ENCODE results near the gene GATD1. TPM values are rescaled to one million over a fixed set of nuclear protein-coding genes. Genes with fewer than 3 reads are reported as not detected.

GATD1 gene
- total RNA-seq, 1 experiment from 2014 or later: 83.3 TPM

DNA sequence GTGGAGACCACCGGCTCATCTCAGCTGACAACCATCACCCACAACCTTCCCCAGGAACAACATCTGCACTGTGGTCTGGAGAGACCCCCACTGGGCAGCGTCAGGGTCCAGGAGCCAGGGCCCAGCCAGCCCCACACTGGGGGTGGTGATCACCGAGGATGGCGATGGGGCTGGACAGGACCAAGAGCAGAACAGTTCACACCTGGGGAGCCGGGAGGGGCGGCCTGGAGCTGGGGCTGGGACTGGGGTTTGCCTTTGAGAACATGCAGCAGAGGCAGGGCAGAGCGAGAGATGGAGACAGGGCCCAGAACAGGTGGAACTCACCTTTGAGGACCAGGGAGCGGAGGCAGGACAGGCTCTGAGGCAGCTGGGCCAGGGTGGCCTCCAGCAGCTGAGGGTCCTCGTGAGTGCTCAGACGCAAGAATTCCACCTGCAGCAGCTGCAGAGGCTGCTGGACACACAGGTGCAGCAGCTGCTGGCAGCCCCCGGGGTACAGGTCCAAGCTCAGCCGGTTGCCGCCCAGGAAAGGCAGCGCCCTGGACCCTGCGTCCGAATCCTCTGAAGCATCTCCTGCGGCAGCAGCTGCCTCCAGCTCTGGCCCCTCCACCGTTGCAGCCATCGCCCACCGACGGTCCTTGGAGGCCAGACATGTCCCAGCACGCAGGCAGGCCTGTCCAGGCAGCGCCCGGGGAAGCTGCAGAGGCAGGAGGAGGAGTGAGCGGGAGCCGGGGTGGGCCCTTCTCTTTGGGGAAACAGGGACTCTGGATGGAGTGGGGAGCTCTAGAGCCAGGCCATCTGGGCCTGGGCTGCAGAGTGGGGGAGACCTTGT is 26.7 kb upstream of the GATD1 start:
- CTCF ChIA-PET: no interaction called here
- no peak for DNase-seq
- Mint-ChIP-seq H3K27me3 (ENCODE audit: unreplicated experiment) (no peaks in the 10 kb centered on the region), H3K4me3 (ENCODE audit: low read depth, unreplicated experiment) (peak overlapping the region; percentile 73), H3K4me1 (ENCODE audit: low read depth, unreplicated experiment) (peaks cover 17% of the 10 kb centered on the region), H3K27ac (ENCODE audit: unreplicated experiment) (peak overlapping the region; percentile 36), H3K9me3 (ENCODE audit: low read depth, unreplicated experiment) (no peaks in the 10 kb centered on the region), H3K36me3 (ENCODE audit: insufficient read depth, unreplicated experiment) (peaks cover 75% of the 10 kb centered on the region)
- BruUV-seq (replicated peaks): no TSS peak
- TF ChIP-seq, protein P1, sequence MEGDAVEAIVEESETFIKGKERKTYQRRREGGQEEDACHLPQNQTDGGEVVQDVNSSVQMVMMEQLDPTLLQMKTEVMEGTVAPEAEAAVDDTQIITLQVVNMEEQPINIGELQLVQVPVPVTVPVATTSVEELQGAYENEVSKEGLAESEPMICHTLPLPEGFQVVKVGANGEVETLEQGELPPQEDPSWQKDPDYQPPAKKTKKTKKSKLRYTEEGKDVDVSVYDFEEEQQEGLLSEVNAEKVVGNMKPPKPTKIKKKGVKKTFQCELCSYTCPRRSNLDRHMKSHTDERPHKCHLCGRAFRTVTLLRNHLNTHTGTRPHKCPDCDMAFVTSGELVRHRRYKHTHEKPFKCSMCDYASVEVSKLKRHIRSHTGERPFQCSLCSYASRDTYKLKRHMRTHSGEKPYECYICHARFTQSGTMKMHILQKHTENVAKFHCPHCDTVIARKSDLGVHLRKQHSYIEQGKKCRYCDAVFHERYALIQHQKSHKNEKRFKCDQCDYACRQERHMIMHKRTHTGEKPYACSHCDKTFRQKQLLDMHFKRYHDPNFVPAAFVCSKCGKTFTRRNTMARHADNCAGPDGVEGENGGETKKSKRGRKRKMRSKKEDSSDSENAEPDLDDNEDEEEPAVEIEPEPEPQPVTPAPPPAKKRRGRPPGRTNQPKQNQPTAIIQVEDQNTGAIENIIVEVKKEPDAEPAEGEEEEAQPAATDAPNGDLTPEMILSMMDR (IDR thresholded peaks at IDR 0.05; ENCODE audit: unreplicated experiment): no peak
- intact Hi-C loops (cut with micrococcal nuclease; ENCODE audit: unreplicated experiment): no loop called here

DNA sequence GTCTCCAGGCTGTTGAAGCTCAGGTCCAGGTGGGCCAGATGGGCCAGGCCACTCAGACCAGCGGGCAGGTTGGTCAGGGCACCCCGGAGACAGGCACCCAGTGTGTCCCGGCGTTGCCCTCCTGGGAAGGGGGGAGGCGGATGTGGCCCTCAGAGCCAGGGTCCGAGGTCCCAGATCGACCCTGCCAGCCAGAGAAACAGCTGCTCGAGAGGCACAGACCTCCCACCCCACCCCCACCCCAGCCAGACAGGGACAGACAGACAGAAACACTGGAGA is 26.1 kb upstream of the GATD1 start:
- no TSS peak for BruUV-seq (replicated peaks)
- Mint-ChIP-seq H3K4me3 (ENCODE audit: low read depth, unreplicated experiment) (peak overlapping the region; percentile 73), H3K36me3 (ENCODE audit: insufficient read depth, unreplicated experiment) (peaks cover 69% of the 10 kb centered on the region), H3K27me3 (ENCODE audit: unreplicated experiment) (no peaks in the 10 kb centered on the region), H3K9me3 (ENCODE audit: low read depth, unreplicated experiment) (no peaks in the 10 kb centered on the region), H3K27ac (ENCODE audit: unreplicated experiment) (no peak overlapping the region), H3K4me1 (ENCODE audit: low read depth, unreplicated experiment) (peaks cover 17% of the 10 kb centered on the region)
- no peak for DNase-seq
- TF ChIP-seq, protein P1 (IDR thresholded peaks at IDR 0.05; ENCODE audit: unreplicated experiment): no peak
- CTCF ChIA-PET: no interaction called here
- intact Hi-C loops (cut with micrococcal nuclease; ENCODE audit: unreplicated experiment): no loop called here

DNA sequence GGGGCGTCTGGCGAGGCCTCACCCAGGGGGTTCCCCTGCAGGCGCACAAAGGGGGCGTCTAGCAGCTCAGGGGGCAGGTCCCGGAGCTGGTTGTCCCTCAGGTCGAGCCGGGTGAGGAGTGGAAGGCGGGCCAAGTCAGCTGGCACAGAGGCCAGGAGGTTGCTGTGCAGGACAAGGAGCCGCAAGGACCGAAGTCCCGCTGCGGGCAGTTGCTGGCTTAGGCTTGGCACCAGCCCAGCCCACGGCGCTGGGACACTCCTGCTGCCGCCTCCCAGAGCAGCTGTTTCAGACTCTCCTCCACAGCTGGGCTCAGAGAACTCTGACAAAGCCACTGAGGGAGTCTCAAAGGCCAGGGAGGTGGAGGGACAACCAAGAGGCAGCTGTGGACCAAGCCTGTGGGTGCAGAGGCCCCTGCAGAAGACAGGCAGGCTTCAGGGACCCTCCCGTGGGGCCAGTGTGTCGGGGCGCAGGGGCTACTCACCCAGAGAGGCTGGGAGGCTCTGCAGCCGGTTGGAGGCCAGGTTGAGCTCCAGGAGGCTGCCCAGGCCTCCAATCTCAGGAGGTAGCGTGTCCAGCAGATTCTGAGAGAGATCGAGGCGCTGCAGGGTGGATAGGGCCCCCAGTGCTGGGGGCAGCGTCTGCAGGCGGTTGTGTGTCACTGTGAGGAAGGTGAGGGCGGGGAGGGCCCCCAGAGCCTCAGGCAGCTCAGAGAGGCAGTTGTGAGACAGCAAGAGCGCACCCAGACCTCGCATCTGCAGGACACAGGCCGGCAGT is 25.6 kb upstream of the GATD1 start:
- Mint-ChIP-seq H3K27ac (ENCODE audit: unreplicated experiment) (no peak overlapping the region), H3K36me3 (ENCODE audit: insufficient read depth, unreplicated experiment) (peaks cover 65% of the 10 kb centered on the region), H3K9me3 (ENCODE audit: low read depth, unreplicated experiment) (no peaks in the 10 kb centered on the region), H3K4me3 (ENCODE audit: low read depth, unreplicated experiment) (no peak overlapping the region), H3K4me1 (ENCODE audit: low read depth, unreplicated experiment) (peaks cover 14% of the 10 kb centered on the region), H3K27me3 (ENCODE audit: unreplicated experiment) (no peaks in the 10 kb centered on the region)
- intact Hi-C loops (cut with micrococcal nuclease; ENCODE audit: unreplicated experiment): no loop called here
- BruUV-seq (replicated peaks): no TSS peak
- TF ChIP-seq, protein P1 (IDR thresholded peaks at IDR 0.05; ENCODE audit: unreplicated experiment): no peak
- CTCF ChIA-PET: no interaction called here
- no peak for DNase-seq

DNA sequence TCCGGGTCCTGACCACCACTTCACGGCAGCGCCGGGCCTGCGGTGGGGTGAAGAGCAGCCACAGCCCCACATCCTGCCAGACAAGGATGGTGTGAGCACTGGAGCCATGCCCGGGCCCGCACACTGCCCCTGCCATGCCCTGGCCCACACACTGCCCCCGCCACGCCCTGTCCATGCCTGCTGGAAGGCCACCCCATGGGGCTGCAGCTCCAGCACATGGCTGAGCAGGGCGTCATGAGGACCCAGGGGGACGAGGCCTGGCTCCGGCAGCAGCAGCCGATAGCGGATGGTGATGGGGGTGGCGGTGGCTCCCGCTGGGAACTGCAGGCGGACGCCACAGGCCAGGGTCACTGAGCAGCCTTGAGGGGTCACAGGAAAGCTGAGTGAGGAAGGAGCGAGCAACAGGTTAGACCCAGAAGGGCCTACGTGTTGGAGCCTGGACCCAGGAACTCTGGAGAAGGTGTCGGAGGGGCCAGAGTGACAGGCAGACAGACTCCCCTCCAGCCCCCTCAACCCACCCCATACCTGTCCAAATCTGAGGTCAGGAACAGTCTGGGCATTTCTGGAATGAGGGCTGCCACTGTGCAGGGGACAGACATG is 24.8 kb upstream of the GATD1 start:
- H3K36me3 Mint-ChIP-seq (ENCODE audit: insufficient read depth, unreplicated experiment): peaks cover 69% of the 10 kb centered on the region
- CTCF ChIA-PET: no interaction called here
- BruUV-seq (replicated peaks): no TSS peak
- H3K27me3 Mint-ChIP-seq (ENCODE audit: unreplicated experiment): no peaks in the 10 kb centered on the region
- no peaks in the 10 kb centered on the region for H3K9me3 Mint-ChIP-seq (ENCODE audit: low read depth, unreplicated experiment)
- no peak for DNase-seq
- peaks cover 8% of the 10 kb centered on the region for H3K4me1 Mint-ChIP-seq (ENCODE audit: low read depth, unreplicated experiment)
- no peak overlapping the region for H3K27ac Mint-ChIP-seq (ENCODE audit: unreplicated experiment)
- no peak overlapping the region for H3K4me3 Mint-ChIP-seq (ENCODE audit: low read depth, unreplicated experiment)
- TF ChIP-seq, protein P1 (IDR thresholded peaks at IDR 0.05; ENCODE audit: unreplicated experiment): no peak
- intact Hi-C loops (cut with micrococcal nuclease; ENCODE audit: unreplicated experiment): no loop called here

Measured in Calu3 (cell line).